HUES6 (cell line): Measurements from ENCODE around the gene ELFN1.

ENCODE experiments used
- H3K27ac ChIP-seq: 2 replicates; pipeline ENCODE4 v1.7.0; 2013; ENCODE audit warnings: low read depth, mild to moderate bottlenecking, low read length, inconsistent platforms
- H3K27me3 ChIP-seq: 2 replicates; pipeline ENCODE4 v1.6.1; 2013; ENCODE audit warnings: low read length; ENCODE audit not compliant: control insufficient read depth, insufficient read depth
- H3K36me3 ChIP-seq: 2 replicates; pipeline ENCODE4 v1.6.1; 2013; ENCODE audit warnings: low read length; ENCODE audit not compliant: control insufficient read depth, insufficient read depth
- H3K4me1 ChIP-seq: 2 replicates; pipeline ENCODE4 v1.6.1; 2013; ENCODE audit warnings: low read length; ENCODE audit not compliant: control insufficient read depth, insufficient read depth
- H3K4me3 ChIP-seq: 2 replicates; pipeline ENCODE4 v1.5.1; 2013; ENCODE audit warnings: low read depth, low read length
- H3K9ac ChIP-seq: one replicate; pipeline ENCODE4 v1.6.1; 2013; ENCODE audit warnings: mild to moderate bottlenecking, low read length
- H3K9me3 ChIP-seq: 2 replicates; pipeline ENCODE4 v1.6.1; 2013; ENCODE audit warnings: low read depth, low read length; ENCODE audit not compliant: control insufficient read depth, insufficient read depth

ELFN1 gene

GRCh38 chr7:1700086-1700485 is 30.0 kb downstream of the ELFN1 start:
- H3K27me3 ChIP-seq, result peaks cover 16% of the 10 kb centered on the region
- H3K4me3 ChIP-seq, result no peak overlapping the region
- H3K9me3 ChIP-seq, result peaks cover 22% of the 10 kb centered on the region
- H3K27ac ChIP-seq, result no peak overlapping the region
- H3K9ac ChIP-seq, result no peak overlapping the region
- no peaks in the 10 kb centered on the region; the same call in 1 of the 2 replicates for H3K36me3 ChIP-seq
- H3K4me1 ChIP-seq, result peaks cover 41% of the 10 kb centered on the region

GRCh38 chr7:1700536-1701333 is 30.7 kb downstream of the ELFN1 start:
- no peak overlapping the region for H3K27ac ChIP-seq
- H3K27me3 ChIP-seq, result peaks cover 16% of the 10 kb centered on the region
- H3K4me3 ChIP-seq, result no peak overlapping the region
- peaks cover 22% of the 10 kb centered on the region for H3K9me3 ChIP-seq
- H3K36me3 ChIP-seq, result no peaks in the 10 kb centered on the region; the same call in 1 of the 2 replicates
- peaks cover 44% of the 10 kb centered on the region for H3K4me1 ChIP-seq
- no peak overlapping the region for H3K9ac ChIP-seq

DNA sequence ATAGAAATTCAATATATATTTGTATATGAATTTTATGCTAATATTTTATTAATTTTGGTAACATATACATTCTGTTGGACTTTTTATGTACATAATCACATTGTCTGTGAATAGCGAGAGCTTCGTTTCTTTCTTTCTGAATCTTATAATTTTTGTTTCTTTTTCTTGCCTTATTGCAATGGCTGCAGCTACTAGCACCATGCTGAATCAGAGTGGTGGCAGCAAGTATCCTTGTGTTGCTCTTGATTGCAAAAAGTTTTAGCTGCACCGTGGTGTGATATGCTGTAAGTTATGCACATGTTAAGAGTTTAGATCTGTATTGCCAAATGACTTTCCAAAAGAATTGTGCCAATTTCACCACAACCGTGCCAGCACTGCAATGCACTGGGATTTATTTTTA is 32.6 kb downstream of the ELFN1 start:
- no peak overlapping the region for H3K4me3 ChIP-seq
- peaks cover 45% of the 10 kb centered on the region for H3K4me1 ChIP-seq
- H3K27ac ChIP-seq, result no peak overlapping the region
- H3K27me3 ChIP-seq, result peaks cover 16% of the 10 kb centered on the region
- no peaks in the 10 kb centered on the region; the same call in 1 of the 2 replicates for H3K36me3 ChIP-seq
- no peak overlapping the region for H3K9ac ChIP-seq
- H3K9me3 ChIP-seq, result peaks cover 22% of the 10 kb centered on the region

DNA sequence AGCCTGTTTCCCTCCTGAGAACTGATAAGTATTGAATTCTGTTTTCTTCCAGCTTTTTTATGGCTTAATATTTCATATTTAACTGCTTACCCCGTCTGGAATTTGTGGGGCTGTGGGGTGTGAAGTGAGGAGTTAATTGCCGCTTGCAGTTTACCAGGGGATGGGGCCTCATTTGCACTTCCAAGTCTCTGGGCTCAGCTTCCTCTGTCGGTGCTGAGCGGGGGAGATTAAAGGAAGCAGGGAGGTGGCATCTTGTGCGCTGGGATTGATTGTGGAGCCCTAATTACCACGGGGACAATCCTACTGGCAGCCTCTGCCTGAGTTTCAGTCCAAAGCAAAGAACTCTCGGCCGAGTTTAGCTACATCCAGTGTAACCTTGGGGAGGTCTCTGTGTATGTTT is 33.4 kb downstream of the ELFN1 start:
- Histone ChIP-seq H3K9ac (no peak overlapping the region), H3K27me3 (peaks cover 16% of the 10 kb centered on the region), H3K9me3 (peaks cover 22% of the 10 kb centered on the region), H3K4me3 (no peak overlapping the region), H3K4me1 (peaks cover 37% of the 10 kb centered on the region), H3K27ac (no peak overlapping the region), H3K36me3 (no peaks in the 10 kb centered on the region; the same call in 1 of the 2 replicates)

DNA sequence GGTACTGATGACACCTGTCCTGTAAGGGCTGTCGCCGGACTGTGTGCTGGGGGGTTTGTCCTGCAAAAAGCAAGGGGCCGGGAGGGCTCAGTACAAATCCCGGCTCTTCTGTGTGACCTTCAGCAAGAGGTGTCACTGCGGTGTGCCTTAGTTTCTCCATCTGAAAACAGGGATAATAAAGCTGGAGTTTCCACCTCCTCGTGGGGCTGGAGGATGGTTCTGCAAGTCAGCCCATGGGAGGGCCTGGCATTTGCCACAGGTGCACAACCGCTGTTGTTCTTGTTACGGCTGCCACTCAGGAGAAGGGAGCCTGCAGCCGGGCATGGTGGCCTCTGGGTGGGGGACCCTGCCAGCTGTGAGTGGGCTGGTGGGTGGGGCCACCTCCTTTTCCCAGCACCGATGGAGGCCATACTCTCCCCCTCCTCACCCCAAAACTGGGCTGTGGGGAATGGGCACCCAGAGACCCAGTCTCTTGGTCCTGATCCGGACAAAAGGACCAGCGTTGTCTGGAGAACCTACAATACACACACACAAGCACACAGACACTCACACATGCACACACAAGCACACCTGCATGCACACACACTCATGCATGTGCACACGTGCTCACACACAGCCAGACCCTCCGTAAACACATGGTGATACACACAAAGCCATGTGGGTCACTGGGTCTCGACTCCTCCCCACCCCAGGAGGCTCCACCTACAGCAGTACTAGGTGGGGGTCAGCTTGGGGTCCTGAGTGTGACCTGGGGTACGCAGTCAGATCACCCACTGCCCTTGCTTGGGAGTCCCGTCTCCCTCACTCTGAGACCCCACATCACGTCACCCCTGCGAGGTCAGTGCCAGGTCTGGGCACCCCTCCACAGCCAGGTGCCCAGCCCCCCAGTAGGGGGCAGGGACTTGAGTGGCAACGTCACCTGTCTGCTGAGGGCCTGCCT is 34.1 kb downstream of the ELFN1 start:
- Histone ChIP-seq H3K9me3 (peaks cover 27% of the 10 kb centered on the region), H3K4me3 (no peak overlapping the region), H3K4me1 (peaks cover 35% of the 10 kb centered on the region), H3K27me3 (peaks cover 16% of the 10 kb centered on the region), H3K27ac (no peak overlapping the region), H3K36me3 (peaks cover 5% of the 10 kb centered on the region; the same call in 1 of the 2 replicates), H3K9ac (no peak overlapping the region)

DNA sequence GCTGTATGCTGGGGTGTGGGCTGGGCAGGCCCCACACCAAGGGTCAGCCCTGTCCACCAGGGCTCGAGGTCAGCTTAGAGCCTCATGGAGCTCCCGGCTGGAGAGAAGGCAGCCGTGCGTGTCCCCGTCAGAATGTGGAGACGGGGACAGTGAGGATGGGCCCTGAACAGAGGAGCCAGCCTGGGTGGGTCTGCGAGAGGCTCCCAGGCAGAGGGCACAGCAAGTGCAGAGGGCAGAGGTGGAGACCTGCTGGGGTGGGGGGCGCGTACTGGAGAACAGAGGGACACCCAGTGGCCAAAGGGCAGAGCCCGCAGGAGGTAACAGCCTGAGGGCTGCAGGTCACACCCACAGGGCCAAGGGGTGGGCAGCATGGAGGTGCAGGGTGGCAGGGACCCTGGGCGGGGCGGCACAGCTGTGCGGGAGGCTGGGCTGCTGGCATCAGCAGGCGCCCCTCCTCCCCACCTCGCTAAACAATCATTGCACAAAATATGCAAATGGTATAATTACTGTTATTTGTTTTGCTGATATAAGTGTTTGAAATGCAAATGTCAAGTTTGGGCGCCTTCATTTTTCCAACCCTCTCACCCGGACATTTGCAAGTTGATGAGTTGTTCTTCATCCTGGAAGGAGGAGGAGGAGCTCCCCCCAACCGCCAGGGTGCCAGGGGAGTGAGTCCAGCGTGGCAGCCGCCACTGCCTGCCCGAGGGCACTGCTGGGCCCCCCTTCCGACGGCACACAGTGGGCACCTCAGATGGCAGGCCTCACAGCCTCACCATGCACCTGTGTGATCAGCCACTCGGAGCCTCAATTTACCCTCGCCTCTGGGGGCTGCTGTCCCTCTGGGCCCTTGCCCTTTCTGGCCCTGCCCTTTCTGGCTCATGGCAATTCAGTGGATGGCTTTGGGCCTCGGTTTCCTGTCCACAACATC is 35.0 kb downstream of the ELFN1 start:
- H3K9ac ChIP-seq, result no peak overlapping the region
- peaks cover 35% of the 10 kb centered on the region for H3K4me1 ChIP-seq
- peaks cover 36% of the 10 kb centered on the region for H3K9me3 ChIP-seq
- peak overlapping the region; percentile 17; the same call in 1 of the 2 replicates for H3K4me3 ChIP-seq
- H3K27ac ChIP-seq, result no peak overlapping the region
- peaks cover 11% of the 10 kb centered on the region; the same call in 1 of the 2 replicates for H3K36me3 ChIP-seq
- H3K27me3 ChIP-seq, result peaks cover 16% of the 10 kb centered on the region

DNA sequence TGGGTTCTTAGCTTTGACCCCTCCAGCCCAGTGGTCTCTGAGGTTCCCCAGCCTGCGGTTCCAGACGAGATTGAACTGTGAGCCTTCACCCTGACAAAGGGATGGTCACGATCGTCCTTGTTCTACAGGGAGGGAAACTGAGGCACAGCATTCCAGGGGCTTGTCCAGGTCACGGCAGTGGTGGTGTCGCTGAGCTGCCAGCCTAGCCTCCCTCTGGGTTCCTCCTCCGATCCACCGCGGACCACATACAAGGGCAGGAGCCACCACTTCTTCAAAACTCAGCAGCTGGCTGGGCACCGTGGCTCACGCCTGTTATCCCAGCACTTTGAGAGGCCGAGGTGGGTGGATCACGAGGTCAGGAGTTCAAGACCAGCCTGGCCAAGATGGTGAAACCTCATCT is 35.8 kb downstream of the ELFN1 start:
- Histone ChIP-seq H3K27ac (no peak overlapping the region), H3K36me3 (peaks cover 11% of the 10 kb centered on the region; the same call in 1 of the 2 replicates), H3K4me1 (peaks cover 35% of the 10 kb centered on the region), H3K9ac (no peak overlapping the region), H3K9me3 (peaks cover 36% of the 10 kb centered on the region), H3K27me3 (peaks cover 16% of the 10 kb centered on the region), H3K4me3 (no peak overlapping the region)

DNA sequence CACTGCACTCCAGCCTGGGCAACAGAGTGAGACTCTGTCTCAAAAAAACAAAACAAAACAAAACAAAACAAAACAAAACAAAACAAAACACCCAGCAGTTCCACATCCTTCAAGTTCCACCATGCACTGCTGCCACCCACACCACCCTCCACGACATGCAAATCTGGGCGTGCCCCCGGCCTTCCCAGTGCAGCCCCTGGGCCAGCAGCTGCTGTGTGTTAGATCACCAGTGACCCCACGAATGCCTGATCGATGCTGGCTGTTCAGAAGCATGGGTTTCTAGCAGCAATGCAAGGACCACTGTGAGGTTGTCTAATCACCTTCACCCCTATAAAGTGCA is 36.3 kb downstream of the ELFN1 start:
- peaks cover 33% of the 10 kb centered on the region for H3K9me3 ChIP-seq
- H3K36me3 ChIP-seq, result peaks cover 11% of the 10 kb centered on the region; the same call in 1 of the 2 replicates
- H3K27ac ChIP-seq, result no peak overlapping the region
- H3K4me3 ChIP-seq, result no peak overlapping the region
- no peak overlapping the region for H3K9ac ChIP-seq
- H3K4me1 ChIP-seq, result peaks cover 35% of the 10 kb centered on the region
- peaks cover 16% of the 10 kb centered on the region for H3K27me3 ChIP-seq

- peaks cover 11% of the 10 kb centered on the region; the same call in 1 of the 2 replicates for H3K36me3 ChIP-seq
- H3K27me3 ChIP-seq, result peaks cover 16% of the 10 kb centered on the region
- H3K9me3 ChIP-seq, result peaks cover 28% of the 10 kb centered on the region
- peaks cover 35% of the 10 kb centered on the region for H3K4me1 ChIP-seq
- H3K4me3 ChIP-seq, result no peak overlapping the region
- no peak overlapping the region for H3K27ac ChIP-seq
- H3K9ac ChIP-seq, result no peak overlapping the region
Measured at GRCh38 chr7:1706721-1707613, 36.9 kb downstream of the ELFN1 start.
